Mesenchymal stem cell (in vitro differentiated cells and primary cell): Measurements from ENCODE around the gene TRIO.
A peak's percentile ranks its signal among the peaks of the same experiment; 100 is the strongest.

Experiments used
- DNase-seq: peaks from one replicate; pipeline ENCODE4 v3.0.0-alpha.2; 2013
- H2AFZ ChIP-seq: one replicate; pipeline ENCODE4 v1.6.1; 2013; ENCODE audit warnings: low read depth, mild to moderate bottlenecking, control low read depth, inconsistent platforms, low read length, moderate library complexity
- H2AK5ac ChIP-seq: 2 replicates; pipeline ENCODE4 v1.6.1; 2013; ENCODE audit warnings: low read length, moderate library complexity, mild to moderate bottlenecking, inconsistent platforms; ENCODE audit not compliant: severe bottlenecking
- H2BK120ac ChIP-seq: one replicate; pipeline ENCODE4 v1.6.1; 2013; ENCODE audit warnings: low read depth, mild to moderate bottlenecking, inconsistent platforms, low read length, moderate library complexity
- H2BK12ac ChIP-seq, 2 experiments: one replicate each; pipeline ENCODE4 v1.6.1; 2013; ENCODE audit warnings: inconsistent platforms in 2 of 2, low read length in 2 of 2, mild to moderate bottlenecking in 2 of 2, moderate library complexity in 2 of 2, control low read depth in 1 of 2
- H2BK15ac ChIP-seq: one replicate; pipeline ENCODE4 v1.6.1; 2013; ENCODE audit warnings: mild to moderate bottlenecking, low read depth, inconsistent platforms; ENCODE audit not compliant: poor library complexity, severe bottlenecking
- H2BK5ac ChIP-seq: 2 replicates; pipeline ENCODE4 v1.6.1; 2013; ENCODE audit warnings: low read depth, mild to moderate bottlenecking, low read length, control low read depth, inconsistent platforms; ENCODE audit not compliant: poor library complexity, severe bottlenecking
- H3K14ac ChIP-seq, 2 experiments: one replicate each; pipeline ENCODE4 v1.6.1; 2013; ENCODE audit warnings: inconsistent platforms in 2 of 2, low read length in 2 of 2, control low read depth in 1 of 2, mild to moderate bottlenecking in 1 of 2, moderate library complexity in 1 of 2
- H3K18ac ChIP-seq, 2 experiments: one replicate each; pipeline ENCODE4 v1.6.1; 2013; ENCODE audit warnings: inconsistent platforms in 2 of 2, low read length in 2 of 2, control low read depth in 1 of 2, low read depth in 1 of 2, mild to moderate bottlenecking in 1 of 2
- H3K23ac ChIP-seq, 2 experiments: one replicate each; pipeline ENCODE4 v1.6.1; 2013; ENCODE audit warnings: inconsistent platforms in 2 of 2, low read length in 2 of 2, mild to moderate bottlenecking in 2 of 2, moderate library complexity in 2 of 2, control low read depth in 1 of 2
- H3K27ac ChIP-seq: 2 replicates; pipeline ENCODE4 v1.5.1; 2013; ENCODE audit warnings: mild to moderate bottlenecking, moderate library complexity, low read length, control low read depth, inconsistent platforms; ENCODE audit not compliant: poor library complexity, severe bottlenecking
- H3K27me3 ChIP-seq, 2 experiments: 2 replicates each; pipeline versions ENCODE4 v1.6.1 to v1.7.0; 2013; ENCODE audit warnings: low read length in 2 of 2, mild to moderate bottlenecking in 2 of 2, moderate library complexity in 2 of 2, control low read depth in 1 of 2, inconsistent platforms in 1 of 2; ENCODE audit not compliant: control insufficient read depth in 1 of 2, insufficient read depth in 1 of 2
- H3K36me3 ChIP-seq, 2 experiments: 2 replicates each; pipeline versions ENCODE4 v1.6.1 to v1.7.0; 2013; ENCODE audit warnings: low read length in 2 of 2, control low read depth in 1 of 2, inconsistent platforms in 1 of 2, low read depth in 1 of 2, mild to moderate bottlenecking in 1 of 2; ENCODE audit not compliant: insufficient read depth in 2 of 2, control insufficient read depth in 1 of 2
- H3K4ac ChIP-seq, 2 experiments: one replicate each; pipeline ENCODE4 v1.6.1; 2013; ENCODE audit warnings: inconsistent platforms in 2 of 2, low read length in 2 of 2, mild to moderate bottlenecking in 2 of 2, moderate library complexity in 2 of 2, control low read depth in 1 of 2, low read depth in 1 of 2
- H3K4me1 ChIP-seq: 2 replicates; pipeline ENCODE4 v1.6.1; 2013; ENCODE audit warnings: low read depth, low read length, control low read depth; ENCODE audit not compliant: control insufficient read depth, insufficient read depth
- H3K4me2 ChIP-seq: 2 replicates; pipeline ENCODE4 v1.6.1; 2013; ENCODE audit warnings: low read length, mild to moderate bottlenecking, inconsistent platforms; ENCODE audit not compliant: poor library complexity, severe bottlenecking
- H3K4me3 ChIP-seq, 2 experiments: 2 replicates each; pipeline versions ENCODE4 v1.5.1 to v1.7.0; 2013; ENCODE audit warnings: low read length in 2 of 2, mild to moderate bottlenecking in 2 of 2, control low read depth in 1 of 2, low read depth in 1 of 2; ENCODE audit not compliant: insufficient read depth in 1 of 2
- H3K79me1 ChIP-seq: replicated peaks from 2 replicates; pipeline ENCODE4 v1.6.1; 2013; ENCODE audit warnings: mild to moderate bottlenecking, control low read depth, low read length, inconsistent platforms; ENCODE audit not compliant: poor library complexity, severe bottlenecking
- H3K9ac ChIP-seq: 2 replicates; pipeline ENCODE4 v1.7.0; 2013; ENCODE audit warnings: mild to moderate bottlenecking, low read length, moderate library complexity
- H3K9me3 ChIP-seq: 2 replicates; pipeline ENCODE4 v1.7.0; 2013; ENCODE audit warnings: mild to moderate bottlenecking, low read length; ENCODE audit not compliant: control insufficient read depth
- H4K8ac ChIP-seq: one replicate; pipeline ENCODE4 v1.6.1; 2013; ENCODE audit warnings: inconsistent platforms, mild to moderate bottlenecking, low read length, moderate library complexity
- H4K91ac ChIP-seq: one replicate; pipeline ENCODE4 v1.6.1; 2013; ENCODE audit warnings: mild to moderate bottlenecking, low read length, inconsistent platforms
- WGBS: methylation state at CpG from one replicate; pipeline ENCODE4 v1.1.7; 2013; ENCODE audit warnings: mixed read lengths; 5-methylcytosine and 5-hydroxymethylcytosine counted together

The TRIO gene

GRCh38 chr5:14415024-14415697 lies 272.0 kb downstream of the TRIO start:
- H2BK12ac ChIP-seq: no peak overlapping the region
- no peak overlapping the region for H2BK5ac ChIP-seq
- no peak overlapping the region for H3K4me3 ChIP-seq
- no peak overlapping the region for H3K23ac ChIP-seq
- peak overlapping the region; percentile 1 for H3K27ac ChIP-seq
- H3K4ac ChIP-seq: no peak overlapping the region
- H3K27me3 ChIP-seq: no peaks in the 10 kb centered on the region
- H3K14ac ChIP-seq: no peak overlapping the region
- H2BK15ac ChIP-seq: no peak overlapping the region
- H3K4me2 ChIP-seq: no peak overlapping the region
- H2AK5ac ChIP-seq: no peak overlapping the region
- DNase-seq: no peak
- H3K4me1 ChIP-seq: peaks cover 43% of the 10 kb centered on the region
- no peak overlapping the region for H2AFZ ChIP-seq
- peak overlapping the region in 1 of 2 experiments; percentile 46 for H3K18ac ChIP-seq
- H3K9ac ChIP-seq: peak overlapping the region; percentile 81
- H4K8ac ChIP-seq: no peak overlapping the region
- no peaks in the 10 kb centered on the region for H3K9me3 ChIP-seq
- H2BK120ac ChIP-seq: no peak overlapping the region
- 94% methylated on average over 15 of the region's 16 CpGs for WGBS
- H3K36me3 ChIP-seq: peaks cover 65 to 66% of the 10 kb centered on the region in 2 experiments
- peaks cover 11% of the 10 kb centered on the region for H3K79me1 ChIP-seq
- H4K91ac ChIP-seq: no peak overlapping the region

- no peak overlapping the region for H4K8ac ChIP-seq
- no peak overlapping the region for H3K23ac ChIP-seq
- H3K4me3 ChIP-seq: no peak overlapping the region
Measured at GRCh38 chr5:14415698-14416074, 272.5 kb downstream of the TRIO start.

GRCh38 chr5:14416621-14417275 lies 273.6 kb downstream of the TRIO start:
- Histone ChIP-seq H2BK5ac (no peak overlapping the region), H3K4me1 (peaks cover 48% of the 10 kb centered on the region), H2BK15ac (peak overlapping the region; percentile 65), H2BK120ac (peak overlapping the region; percentile 42), H2BK12ac (peak overlapping the region in 1 of 2 experiments; percentile 85), H3K27ac (peak overlapping the region; percentile 94), H3K4me3 (no peak overlapping the region), H3K36me3 (peaks cover 57 to 70% of the 10 kb centered on the region in 2 experiments), H3K79me1 (peaks cover 9% of the 10 kb centered on the region), H3K27me3 (no peaks in the 10 kb centered on the region), H3K9ac (peak overlapping the region; percentile 81), H3K4me2 (no peak overlapping the region), H3K4ac (peak overlapping the region; percentile 19 to 35), H2AFZ (no peak overlapping the region), H2AK5ac (no peak overlapping the region), H3K9me3 (no peaks in the 10 kb centered on the region), H4K91ac (no peak overlapping the region), H3K23ac (no peak overlapping the region), H3K14ac (no peak overlapping the region), H3K18ac (peak overlapping the region; percentile 64 to 67), H4K8ac (no peak overlapping the region)
- DNase-seq: no peak
- 68% methylated on average over 10 of the region's 12 CpGs for WGBS

More at GRCh38 chr5:14415698-14416074, 272.5 kb downstream of the TRIO start:
- WGBS: 88% methylated on average over 3 of the region's 3 CpGs
- peaks cover 11% of the 10 kb centered on the region for H3K79me1 ChIP-seq
- H2AFZ ChIP-seq: no peak overlapping the region
- H2BK15ac ChIP-seq: no peak overlapping the region
- no peak overlapping the region for H2BK5ac ChIP-seq
- peaks cover 45% of the 10 kb centered on the region for H3K4me1 ChIP-seq
- H3K36me3 ChIP-seq: peaks cover 61 to 70% of the 10 kb centered on the region in 2 experiments
- H2BK120ac ChIP-seq: no peak overlapping the region
- no peak overlapping the region for H3K14ac ChIP-seq
- H2AK5ac ChIP-seq: no peak overlapping the region
- no peak overlapping the region for H4K91ac ChIP-seq
- no peaks in the 10 kb centered on the region for H3K9me3 ChIP-seq
- H3K27ac ChIP-seq: no peak overlapping the region
- H3K4me2 ChIP-seq: no peak overlapping the region
- no peak overlapping the region for H2BK12ac ChIP-seq
- no peaks in the 10 kb centered on the region for H3K27me3 ChIP-seq
- no peak overlapping the region for H3K4ac ChIP-seq
- peak overlapping the region; percentile 81 for H3K9ac ChIP-seq
- no peak overlapping the region for H3K18ac ChIP-seq
- DNase-seq: no peak

GRCh38 chr5:14417276-14417730 lies 274.2 kb downstream of the TRIO start:
- Histone ChIP-seq H3K27me3 (no peaks in the 10 kb centered on the region), H4K91ac (no peak overlapping the region), H2BK5ac (no peak overlapping the region), H2AK5ac (no peak overlapping the region), H3K18ac (peak overlapping the region in 1 of 2 experiments; percentile 65), H4K8ac (peak overlapping the region; percentile 19), H3K9me3 (no peaks in the 10 kb centered on the region), H3K23ac (no peak overlapping the region), H2BK12ac (peak overlapping the region in 1 of 2 experiments; percentile 83), H3K36me3 (peaks cover 56 to 71% of the 10 kb centered on the region in 2 experiments), H2AFZ (no peak overlapping the region), H3K4me3 (no peak overlapping the region), H2BK15ac (no peak overlapping the region), H2BK120ac (no peak overlapping the region), H3K27ac (peak overlapping the region; percentile 94), H3K9ac (peak overlapping the region; percentile 81), H3K79me1 (peaks cover 9% of the 10 kb centered on the region), H3K14ac (no peak overlapping the region), H3K4me1 (peaks cover 48% of the 10 kb centered on the region), H3K4ac (no peak overlapping the region), H3K4me2 (no peak overlapping the region)
- WGBS: 25% methylated on average over 3 of the region's 5 CpGs
- DNase-seq: peak; percentile 77
